ENCODE data around the gene MRPL9. TPM values are rescaled to one million over a fixed set of nuclear protein-coding genes. Genes with fewer than 3 reads are reported as not detected.

Gene MRPL9
- total RNA-seq (2022): 122 and 131 TPM in 2 replicates
- Bru-seq, nascent RNA: percentile 89 among the genes with signal in this experiment
- percentile 88 among the genes with signal in this experiment for BruChase-seq, experiment 1, labeled RNA remaining after a 2-hour chase
- percentile 95 among the genes with signal in this experiment for BruChase-seq, experiment 2, labeled RNA remaining after a 6-hour chase
- long read RNA-seq, transcript MRPL9-201 (6 exons, 882 nt): minor isoform, 16 of 145 reads
- long read RNA-seq, transcript MRPL9-202 (7 exons, 1,296 nt): major isoform, 118 of 145 reads
- long read RNA-seq, partial matches to known transcripts: 0 of 145 reads
- long read RNA-seq, other reads (novel, unspliced or antisense): 10 of 145 reads

DNA sequence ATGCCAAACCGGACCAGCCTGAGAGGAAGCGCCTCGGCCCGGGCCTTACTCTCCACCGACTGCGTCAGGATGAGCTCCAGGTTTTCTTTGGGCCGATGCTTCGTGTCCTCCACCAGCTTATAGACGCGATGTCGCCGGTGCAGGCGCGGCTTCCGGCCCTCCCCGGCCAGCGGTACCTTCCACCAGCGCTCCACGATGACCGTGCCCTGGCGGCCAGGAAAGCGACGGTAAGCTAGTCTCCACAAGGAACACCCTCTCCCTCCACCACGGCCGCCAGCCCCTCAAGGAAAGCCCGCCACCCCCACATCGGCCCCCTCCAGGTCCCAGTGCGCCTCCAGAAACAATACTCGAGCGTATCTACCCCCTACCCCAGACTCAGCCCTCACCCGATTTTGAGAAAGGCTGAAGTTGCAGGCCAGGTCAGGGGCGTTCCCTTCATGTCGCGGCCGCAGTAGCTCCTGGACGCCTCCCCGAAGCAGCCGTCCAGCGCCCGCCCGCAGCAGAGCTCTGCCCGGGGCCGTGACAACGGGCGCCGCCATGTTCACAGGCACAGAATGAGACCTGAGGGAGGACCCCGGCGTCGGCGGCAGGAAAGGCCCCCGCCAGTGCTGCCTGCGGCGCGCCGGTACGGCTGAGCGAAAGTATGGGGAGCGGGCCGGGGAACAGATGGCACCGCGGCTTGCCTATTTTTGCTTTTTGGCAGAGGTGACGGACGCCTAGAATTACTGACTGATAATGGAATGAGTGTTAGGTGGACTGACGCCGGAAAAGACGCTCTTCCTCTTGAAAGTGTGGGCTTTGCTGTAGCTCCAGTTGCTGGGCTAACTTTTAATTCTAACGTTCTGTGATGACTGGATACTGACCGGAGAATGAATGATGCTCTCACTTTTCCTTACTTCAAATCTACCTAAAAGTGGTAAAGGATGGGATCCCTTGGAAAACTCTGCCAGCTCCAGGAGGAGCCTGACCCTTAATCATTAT, at the start of gene MRPL9:
TSS of gene MRPL9 (minus strand) at position 556 of the 981 bp plus-strand sequence. CDS start at position 539, 17 bp downstream.
- POLR2A ChIA-PET: interaction anchor here (0.6 to 1.3 kb wide), 7 partner anchors 12 to 559 kb away, joined by 3 to 6 read pairs (median 4); partner anchors contain the start of gene C2CD4D
- H3K27ac Mint-ChIP-seq (ENCODE audit: unreplicated experiment): peak within 1 kb of the TSS; percentile 76
- peaks cover 33% of the 10 kb centered on the region for H3K36me3 Mint-ChIP-seq (ENCODE audit: insufficient read depth, unreplicated experiment)
- peak within 1 kb of the TSS; percentile 91 for H3K4me3 Mint-ChIP-seq (ENCODE audit: unreplicated experiment)
- H3K9me3 Mint-ChIP-seq (ENCODE audit: unreplicated experiment): no peaks in the 10 kb centered on the region
- Histone ChIP-seq H3K27me3 (replicated peaks; ENCODE audit: control insufficient read depth, insufficient read depth, low read length) (no peaks in the 10 kb centered on the region), H3K9me3 (no peaks in the 10 kb centered on the region), H3K4me3 (ENCODE audit: low read depth, low read length) (peak within 1 kb of the TSS; percentile 56), H3K36me3 (ENCODE audit: control insufficient read depth, insufficient read depth, low read length) (peaks cover 2% of the 10 kb centered on the region; the same call in 1 of the 2 replicates), H3K4me1 (peaks cover 12% of the 10 kb centered on the region)
- TF ChIP-seq, protein P1, sequence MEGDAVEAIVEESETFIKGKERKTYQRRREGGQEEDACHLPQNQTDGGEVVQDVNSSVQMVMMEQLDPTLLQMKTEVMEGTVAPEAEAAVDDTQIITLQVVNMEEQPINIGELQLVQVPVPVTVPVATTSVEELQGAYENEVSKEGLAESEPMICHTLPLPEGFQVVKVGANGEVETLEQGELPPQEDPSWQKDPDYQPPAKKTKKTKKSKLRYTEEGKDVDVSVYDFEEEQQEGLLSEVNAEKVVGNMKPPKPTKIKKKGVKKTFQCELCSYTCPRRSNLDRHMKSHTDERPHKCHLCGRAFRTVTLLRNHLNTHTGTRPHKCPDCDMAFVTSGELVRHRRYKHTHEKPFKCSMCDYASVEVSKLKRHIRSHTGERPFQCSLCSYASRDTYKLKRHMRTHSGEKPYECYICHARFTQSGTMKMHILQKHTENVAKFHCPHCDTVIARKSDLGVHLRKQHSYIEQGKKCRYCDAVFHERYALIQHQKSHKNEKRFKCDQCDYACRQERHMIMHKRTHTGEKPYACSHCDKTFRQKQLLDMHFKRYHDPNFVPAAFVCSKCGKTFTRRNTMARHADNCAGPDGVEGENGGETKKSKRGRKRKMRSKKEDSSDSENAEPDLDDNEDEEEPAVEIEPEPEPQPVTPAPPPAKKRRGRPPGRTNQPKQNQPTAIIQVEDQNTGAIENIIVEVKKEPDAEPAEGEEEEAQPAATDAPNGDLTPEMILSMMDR (IDR thresholded peaks at IDR 0.05; ENCODE audit: insufficient read depth in 1 of 2, low read depth in 1 of 2, low read length in 1 of 2, severe bottlenecking in 1 of 2, unreplicated experiment in 1 of 2): no peak
- intact Hi-C loops (cut with micrococcal nuclease; ENCODE audit: unreplicated experiment): no loop called here
- DNase-seq: peak; percentile 85 to 91
- peaks cover 22% of the 10 kb centered on the region for H3K4me1 Mint-ChIP-seq (ENCODE audit: low read depth, unreplicated experiment)
- no peaks in the 10 kb centered on the region for H3K27me3 Mint-ChIP-seq (ENCODE audit: insufficient read depth, unreplicated experiment)
- CTCF ChIA-PET: interaction anchor here (1.0 to 1.4 kb wide), 2 partner anchors 73 to 76 kb away, joined by 5 read pairs; partner anchors contain the start of gene C2CD4D
- BruUV-seq (replicated peaks): TSS peak; percentile 90

DNA sequence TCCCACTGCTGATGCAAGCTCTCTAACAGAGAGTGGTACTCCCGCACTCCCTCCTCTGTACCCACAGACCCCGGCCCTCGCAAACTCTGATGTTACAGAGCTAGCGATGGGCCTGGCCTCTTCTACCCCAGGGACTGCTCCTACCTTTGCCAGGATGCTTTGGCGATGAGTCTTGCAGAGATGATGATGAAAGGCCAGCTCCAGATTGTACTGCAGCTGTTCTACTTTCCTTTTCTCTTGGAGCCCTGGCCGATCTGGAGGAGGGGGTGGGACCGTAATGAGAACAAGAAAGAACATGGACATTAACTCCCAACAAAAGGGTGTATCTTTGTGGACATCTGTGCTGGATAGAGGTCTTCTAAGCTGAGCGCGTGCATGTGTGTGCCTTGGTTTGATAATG, 47.9 kb upstream of the MRPL9 start:
- Histone ChIP-seq H3K27me3 (replicated peaks; ENCODE audit: control insufficient read depth, insufficient read depth, low read length) (no peaks in the 10 kb centered on the region; the same call in 1 of the 2 replicates), H3K4me1 (no peaks in the 10 kb centered on the region), H3K9me3 (no peaks in the 10 kb centered on the region), H3K4me3 (ENCODE audit: low read depth, low read length) (no peak overlapping the region), H3K36me3 (ENCODE audit: control insufficient read depth, insufficient read depth, low read length) (no peaks in the 10 kb centered on the region)
- TF ChIP-seq, protein P1 (IDR thresholded peaks at IDR 0.05; ENCODE audit: insufficient read depth in 1 of 2, low read depth in 1 of 2, low read length in 1 of 2, severe bottlenecking in 1 of 2, unreplicated experiment in 1 of 2): no peak
- BruUV-seq (replicated peaks): no TSS peak
- H3K36me3 Mint-ChIP-seq (ENCODE audit: insufficient read depth, unreplicated experiment): no peaks in the 10 kb centered on the region
- no peak overlapping the region for H3K27ac Mint-ChIP-seq (ENCODE audit: unreplicated experiment)
- peaks cover 10% of the 10 kb centered on the region for H3K27me3 Mint-ChIP-seq (ENCODE audit: insufficient read depth, unreplicated experiment)
- intact Hi-C loops (cut with micrococcal nuclease; ENCODE audit: unreplicated experiment): no loop called here
- ChIA-PET CTCF (interaction anchor here (0.6 to 1.0 kb wide), 3 partner anchors 25 to 116 kb away, joined by 3 read pairs; no protein-coding TSS in a partner anchor), POLR2A (no interaction called here)
- no peak for DNase-seq
- H3K4me1 Mint-ChIP-seq (ENCODE audit: low read depth, unreplicated experiment): peaks cover 10% of the 10 kb centered on the region
- no peak overlapping the region for H3K4me3 Mint-ChIP-seq (ENCODE audit: unreplicated experiment)
- no peaks in the 10 kb centered on the region for H3K9me3 Mint-ChIP-seq (ENCODE audit: unreplicated experiment)

DNA sequence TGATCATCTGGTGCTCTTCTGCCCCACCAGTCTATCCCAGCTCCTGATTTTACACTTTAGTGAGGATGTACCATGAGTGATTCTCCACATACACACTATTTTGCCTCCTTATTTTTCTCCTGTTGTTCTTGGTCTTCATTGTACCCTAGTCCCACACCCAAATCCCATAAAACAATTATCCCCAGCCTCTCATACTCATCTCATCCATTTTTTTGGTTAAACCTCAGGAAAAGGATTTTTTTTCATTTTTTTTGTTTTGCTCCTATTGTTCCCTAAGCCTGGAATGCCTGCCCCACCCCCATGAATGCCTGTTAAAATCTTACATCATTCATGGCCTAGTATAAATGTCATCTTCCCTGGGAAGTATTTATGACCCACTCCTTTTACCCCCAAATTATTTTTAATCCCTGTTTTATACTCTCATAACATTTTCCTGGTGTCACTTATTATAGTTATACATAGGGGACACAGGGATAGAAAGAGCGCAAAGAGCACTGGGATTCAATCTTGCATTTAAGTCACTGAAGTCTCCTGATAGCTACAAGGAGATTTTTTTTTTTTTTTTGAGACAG, 46.8 kb upstream of the MRPL9 start:
- H3K36me3 Mint-ChIP-seq (ENCODE audit: insufficient read depth, unreplicated experiment): no peaks in the 10 kb centered on the region
- peak overlapping the region; percentile 8 for H3K27ac Mint-ChIP-seq (ENCODE audit: unreplicated experiment)
- H3K4me3 Mint-ChIP-seq (ENCODE audit: unreplicated experiment): no peak overlapping the region
- ChIA-PET POLR2A (no interaction called here), CTCF (no interaction called here)
- H3K27me3 Mint-ChIP-seq (ENCODE audit: insufficient read depth, unreplicated experiment): peaks cover 12% of the 10 kb centered on the region
- BruUV-seq (replicated peaks): no TSS peak
- H3K27me3 ChIP-seq (replicated peaks; ENCODE audit: control insufficient read depth, insufficient read depth, low read length): no peaks in the 10 kb centered on the region; the same call in none of the 2 replicates
- intact Hi-C loops (cut with micrococcal nuclease; ENCODE audit: unreplicated experiment): no loop called here
- peak in 1 of 2 experiments; percentile 13 for DNase-seq
- no peaks in the 10 kb centered on the region for H3K4me1 ChIP-seq
- peaks cover 10% of the 10 kb centered on the region for H3K4me1 Mint-ChIP-seq (ENCODE audit: low read depth, unreplicated experiment)
- H3K4me3 ChIP-seq (ENCODE audit: low read depth, low read length): no peak overlapping the region
- H3K9me3 Mint-ChIP-seq (ENCODE audit: unreplicated experiment): no peaks in the 10 kb centered on the region
- H3K9me3 ChIP-seq: no peaks in the 10 kb centered on the region
- H3K36me3 ChIP-seq (ENCODE audit: control insufficient read depth, insufficient read depth, low read length): no peaks in the 10 kb centered on the region
- TF ChIP-seq, protein P1 (IDR thresholded peaks at IDR 0.05; ENCODE audit: insufficient read depth in 1 of 2, low read depth in 1 of 2, low read length in 1 of 2, severe bottlenecking in 1 of 2, unreplicated experiment in 1 of 2): no peak

Measured in Caco-2 (cell line).